ENCODE results near the gene RBM46. TPM values are rescaled to one million over a fixed set of nuclear protein-coding genes. Genes with fewer than 3 reads are reported as not detected.

RBM46 gene, protein sequence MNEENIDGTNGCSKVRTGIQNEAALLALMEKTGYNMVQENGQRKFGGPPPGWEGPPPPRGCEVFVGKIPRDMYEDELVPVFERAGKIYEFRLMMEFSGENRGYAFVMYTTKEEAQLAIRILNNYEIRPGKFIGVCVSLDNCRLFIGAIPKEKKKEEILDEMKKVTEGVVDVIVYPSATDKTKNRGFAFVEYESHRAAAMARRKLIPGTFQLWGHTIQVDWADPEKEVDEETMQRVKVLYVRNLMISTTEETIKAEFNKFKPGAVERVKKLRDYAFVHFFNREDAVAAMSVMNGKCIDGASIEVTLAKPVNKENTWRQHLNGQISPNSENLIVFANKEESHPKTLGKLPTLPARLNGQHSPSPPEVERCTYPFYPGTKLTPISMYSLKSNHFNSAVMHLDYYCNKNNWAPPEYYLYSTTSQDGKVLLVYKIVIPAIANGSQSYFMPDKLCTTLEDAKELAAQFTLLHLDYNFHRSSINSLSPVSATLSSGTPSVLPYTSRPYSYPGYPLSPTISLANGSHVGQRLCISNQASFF
- total RNA-seq, result under 0.01 TPM in 1 of 2 replicates, not detected in the other

DNA sequence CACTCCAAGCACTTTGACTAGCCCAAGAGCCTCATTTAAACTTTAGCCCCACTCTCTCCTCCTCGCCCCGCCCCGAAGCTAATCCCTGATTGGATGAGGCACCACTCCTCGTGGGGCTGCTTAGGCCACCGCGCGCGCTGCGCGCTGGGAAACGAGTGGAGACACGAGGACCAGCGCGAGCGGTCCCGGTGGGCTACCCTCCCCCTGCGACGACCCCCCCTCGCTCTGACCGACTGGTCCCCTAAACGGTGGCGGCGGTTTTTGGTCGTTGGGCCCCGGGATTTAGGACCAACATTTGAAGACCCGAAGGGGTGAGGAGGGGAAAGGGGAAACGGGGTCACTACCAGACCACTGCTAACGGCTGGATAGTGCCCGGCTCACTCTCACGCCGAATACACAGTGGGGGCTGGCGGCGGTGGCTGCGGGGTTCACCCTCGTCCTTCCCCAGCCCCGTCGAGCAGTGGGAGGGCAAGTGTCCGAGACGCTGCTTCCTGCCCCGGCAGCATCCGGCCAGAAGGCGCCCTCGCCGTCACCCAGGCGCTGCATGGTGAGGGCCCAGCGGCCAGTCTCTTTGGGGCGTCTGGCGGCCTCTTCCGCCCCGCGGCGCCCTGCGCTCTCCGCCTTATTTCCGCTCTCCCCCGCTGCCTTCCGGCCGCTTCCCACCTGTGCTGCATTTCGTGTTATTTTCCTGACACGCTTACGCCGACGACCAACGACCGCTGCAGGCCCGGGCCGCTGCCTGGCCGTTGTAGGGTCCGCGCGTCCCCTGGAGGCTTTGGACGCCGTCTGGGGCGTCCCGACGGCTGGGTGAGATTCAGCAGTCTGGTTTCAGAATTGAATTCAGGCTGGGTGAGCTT is at the start of gene RBM46:
Gene RBM46 (plus strand): TSS at position 147 of the 857 bp plus-strand sequence. CDS start 15,481 bp downstream, outside the sequence.

DNA sequence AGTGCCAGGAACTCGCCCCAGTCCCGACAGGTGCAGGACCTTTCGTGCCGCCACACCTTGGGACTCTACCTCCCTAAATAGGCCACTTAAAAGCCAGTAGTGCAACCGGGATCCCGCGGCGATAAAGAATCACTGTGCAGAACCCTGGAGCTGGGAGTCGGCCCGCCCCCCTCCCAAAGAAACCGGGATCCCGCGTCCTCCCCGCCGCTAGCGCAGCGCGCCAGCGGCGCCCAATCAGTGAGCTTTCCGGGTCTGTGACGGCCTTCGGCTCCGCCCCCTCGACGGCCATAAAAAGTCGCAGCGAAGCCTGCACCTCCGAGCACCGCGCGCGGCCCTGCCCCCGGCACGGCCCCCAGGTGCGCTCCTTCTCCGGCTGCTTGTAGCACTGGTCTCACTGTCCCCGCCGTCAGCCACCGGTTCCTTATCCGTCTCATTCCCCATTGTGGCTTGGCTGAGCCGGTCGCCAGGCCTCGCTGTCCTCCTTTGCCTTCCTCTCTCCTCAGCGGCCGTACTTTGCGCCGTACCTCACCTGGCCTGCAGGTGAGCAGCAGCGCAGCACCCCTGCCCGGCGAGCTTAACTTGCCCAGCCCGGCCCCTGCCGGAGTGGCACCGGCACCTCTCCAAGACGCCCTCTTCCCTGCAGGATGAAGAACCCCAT is 37.3 kb upstream of the RBM46 start, which contains the start of gene LRAT:
Gene LRAT (plus strand): TSS at position 318 of the 658 bp plus-strand sequence. CDS start 327 bp downstream, at position 645.

Small RNA genes within 50 kb of the gene (small RNA-seq; reads per million reads assigned to genes)
- gene RNU2-44P, result 2.1 reads per million, percentile 79 among the genes with 10 or more reads in this experiment
- 0.32 reads per million, percentile 8 among the genes with 10 or more reads in this experiment for gene RNU2-66P

Other genes with a start within 250 kb of the RBM46 start
- 44.0 and 63.0 TPM in 2 replicates for gene PLRG1, start 230.9 kb upstream of the RBM46 start, total RNA-seq
- not detected in 2 replicates for gene FGB, start 218.3 kb upstream of the RBM46 start, total RNA-seq
- not detected in 2 replicates for gene FGA, start 190.5 kb upstream of the RBM46 start, total RNA-seq
- gene FGG, start 168.6 kb upstream of the RBM46 start, total RNA-seq, result not detected in 2 replicates
- gene LRAT, start 37.3 kb upstream of the RBM46 start, total RNA-seq, result 0.39 TPM in 1 of 2 replicates, not detected in the other